GM19035 (cell line): ENCODE measurements around the gene RNF213.

ENCODE experiments used
- ATAC-seq: cut with Tn5 transposase; IDR thresholded peaks from one replicate; pipeline ENCODE4 v1.9.1; 2021; ENCODE audit not compliant: unreplicated experiment

Gene RNF213

DNA sequence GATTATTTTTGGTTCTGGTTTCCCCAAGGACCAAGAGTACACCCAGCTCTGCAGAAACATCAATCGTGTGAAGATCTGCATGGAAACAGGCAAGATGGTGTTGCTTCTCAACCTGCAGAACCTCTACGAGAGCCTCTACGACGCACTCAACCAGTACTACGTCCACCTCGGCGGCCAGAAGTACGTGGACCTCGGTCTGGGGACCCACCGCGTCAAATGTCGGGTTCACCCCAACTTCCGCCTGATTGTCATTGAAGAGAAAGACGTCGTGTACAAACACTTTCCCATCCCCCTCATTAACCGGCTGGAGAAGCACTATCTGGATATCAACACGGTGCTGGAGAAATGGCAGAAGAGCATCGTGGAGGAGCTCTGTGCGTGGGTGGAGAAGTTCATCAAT, 86.9 kb downstream of the RNF213 start:
- no peak for ATAC-seq

DNA sequence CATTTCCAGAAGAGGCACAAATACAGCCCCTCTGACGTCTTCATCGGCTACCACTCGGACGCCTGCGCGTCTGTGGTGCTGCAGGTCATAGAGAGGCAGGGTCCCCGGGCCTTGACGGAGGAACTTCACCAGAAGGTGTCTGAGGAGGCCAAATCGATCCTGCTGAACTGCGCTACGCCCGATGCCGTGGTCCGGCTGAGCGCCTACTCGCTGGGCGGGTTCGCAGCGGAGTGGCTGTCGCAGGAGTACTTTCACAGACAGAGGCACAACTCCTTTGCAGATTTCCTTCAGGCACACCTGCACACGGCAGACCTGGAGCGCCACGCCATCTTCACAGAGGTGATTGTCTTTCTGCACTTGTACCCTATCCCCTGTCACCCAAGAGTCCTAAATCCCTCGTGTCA, 87.3 kb downstream of the RNF213 start:
- no peak for ATAC-seq

DNA sequence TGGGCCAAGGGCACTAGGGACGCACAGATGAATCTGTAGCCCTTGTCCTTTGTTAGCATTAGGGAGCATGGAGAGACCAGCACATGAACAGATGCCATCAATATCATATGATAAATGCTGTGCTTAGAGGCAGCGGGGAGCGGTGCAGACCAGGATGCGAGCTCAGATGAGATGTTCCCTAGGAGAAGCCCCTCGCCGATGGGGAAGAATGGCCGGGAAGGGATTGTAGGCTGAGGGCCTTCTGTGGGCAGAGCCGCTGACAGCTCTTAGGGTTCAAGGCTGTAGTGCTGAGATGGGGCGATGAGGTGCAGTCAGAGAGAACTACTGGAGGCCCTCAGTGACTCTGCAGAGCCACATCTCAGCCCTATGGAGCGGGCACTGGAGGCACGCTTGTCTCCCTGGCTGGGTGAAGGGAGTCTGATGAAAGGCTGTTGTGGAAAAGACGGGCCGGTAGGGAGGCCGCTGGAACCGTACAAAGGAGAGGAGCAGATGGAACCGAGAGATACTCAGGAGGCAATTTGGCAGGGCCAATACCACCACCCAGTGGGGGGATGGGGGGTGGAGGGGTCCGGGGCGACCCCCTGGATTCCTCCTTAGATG, 88.0 kb downstream of the RNF213 start:
- ATAC-seq = no peak

DNA sequence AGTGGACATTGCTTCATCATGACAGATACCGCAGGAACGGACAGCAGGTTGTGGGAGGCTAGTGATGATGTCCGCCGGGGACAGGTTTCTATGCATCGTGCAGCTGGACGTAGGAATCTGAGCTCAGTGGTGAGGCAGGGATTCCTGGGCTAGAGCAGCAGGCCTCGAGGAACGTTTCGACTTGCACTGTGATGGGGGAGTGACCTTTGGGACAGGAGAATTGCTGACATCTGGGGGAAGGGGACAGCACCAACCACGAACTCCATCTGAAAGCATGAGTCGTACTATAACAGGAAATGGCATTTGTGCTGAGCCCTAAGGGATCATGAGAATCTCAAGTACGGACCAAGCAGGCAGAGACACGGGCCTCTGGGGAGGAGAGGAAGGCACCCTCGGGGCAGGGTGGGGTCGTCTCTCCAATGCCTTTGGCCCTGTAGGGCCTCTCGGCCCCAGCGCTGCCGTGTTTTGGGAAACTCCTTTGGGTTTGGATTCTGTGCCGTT, 88.5 kb downstream of the RNF213 start:
- ATAC-seq = no peak

DNA sequence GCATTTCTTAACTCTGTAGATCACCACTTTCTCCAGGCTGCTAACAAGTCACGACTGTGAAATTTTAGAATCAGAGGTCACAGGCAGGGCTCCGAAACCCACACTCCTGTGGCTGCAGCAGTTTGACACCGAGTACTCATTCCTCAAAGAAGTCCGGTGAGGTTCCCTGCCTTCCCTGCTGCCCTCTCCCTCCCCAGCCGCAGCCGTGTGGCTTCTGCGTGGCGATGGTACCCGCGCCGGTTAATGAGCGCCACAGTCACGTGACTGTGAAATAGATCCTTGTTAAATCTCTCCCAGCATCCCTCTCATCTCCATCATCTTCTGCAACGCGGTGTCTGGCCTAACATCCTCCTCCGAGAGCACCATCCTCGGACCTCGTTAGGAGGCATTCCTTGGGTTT, 89.1 kb downstream of the RNF213 start:
- no peak for ATAC-seq

DNA sequence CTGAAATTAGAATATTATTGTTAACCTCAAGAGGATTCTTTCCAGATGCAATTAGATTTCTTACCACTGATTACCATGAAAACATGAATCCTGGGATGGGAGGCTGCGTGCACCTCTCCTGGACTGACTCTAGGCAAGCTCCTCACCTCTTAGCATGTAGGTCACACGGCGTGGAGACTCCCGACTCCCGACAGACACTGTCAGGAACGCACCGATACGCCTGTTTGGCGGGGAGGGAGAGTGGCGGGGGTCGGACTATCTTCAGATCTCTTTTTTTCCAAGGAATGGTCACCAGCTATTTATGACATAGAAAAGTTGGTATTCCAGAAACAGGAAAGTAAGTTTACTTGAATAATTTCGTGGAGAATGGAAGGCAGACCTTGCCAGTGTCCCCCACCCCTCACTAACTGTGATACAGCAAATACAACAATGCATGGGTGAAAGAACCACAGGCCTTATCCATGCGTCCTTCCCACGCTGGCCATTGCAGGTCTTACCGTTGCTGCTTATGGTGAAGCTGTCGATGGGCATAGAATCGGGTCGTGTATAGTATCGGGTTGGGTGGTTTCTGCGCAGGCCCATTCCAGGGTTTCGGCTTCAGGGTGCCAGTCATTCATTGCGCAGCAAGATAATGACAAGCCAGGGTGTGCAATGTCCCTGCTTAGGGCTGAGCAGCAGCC, 91.7 kb downstream of the RNF213 start:
- no peak for ATAC-seq

DNA sequence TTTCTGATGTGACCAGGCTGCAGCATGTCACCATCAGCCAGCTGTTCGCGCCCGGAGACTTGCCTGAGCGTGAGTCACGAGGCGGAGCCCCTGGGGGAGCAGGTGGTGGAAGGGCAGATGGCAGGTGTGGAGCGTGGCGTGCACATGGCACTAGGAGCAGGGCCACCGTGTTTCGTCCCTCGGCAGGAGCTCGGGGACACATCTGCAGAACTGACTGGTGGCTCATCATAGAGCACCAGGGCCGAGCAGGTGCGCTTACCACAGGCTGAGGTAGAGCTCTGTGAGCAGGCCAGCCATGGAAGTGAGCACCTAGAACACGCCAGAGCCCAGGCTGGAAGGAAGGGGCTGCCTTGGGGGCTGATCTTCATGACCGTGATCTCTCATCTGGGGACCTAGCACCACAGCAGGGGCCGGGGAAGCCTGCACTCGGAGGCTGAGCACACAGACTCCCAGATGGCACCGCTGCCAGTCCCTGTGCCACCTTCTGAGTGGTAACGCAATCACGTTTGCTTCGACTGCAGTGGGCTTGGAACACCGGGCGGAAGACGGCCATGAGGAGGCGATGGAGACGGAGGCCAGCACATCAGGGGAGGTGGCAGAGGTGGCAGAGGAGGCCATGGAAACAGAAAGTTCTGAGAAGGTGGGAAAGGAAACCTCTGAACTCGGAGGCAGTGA, 92.5 kb downstream of the RNF213 start:
- no peak for ATAC-seq

DNA sequence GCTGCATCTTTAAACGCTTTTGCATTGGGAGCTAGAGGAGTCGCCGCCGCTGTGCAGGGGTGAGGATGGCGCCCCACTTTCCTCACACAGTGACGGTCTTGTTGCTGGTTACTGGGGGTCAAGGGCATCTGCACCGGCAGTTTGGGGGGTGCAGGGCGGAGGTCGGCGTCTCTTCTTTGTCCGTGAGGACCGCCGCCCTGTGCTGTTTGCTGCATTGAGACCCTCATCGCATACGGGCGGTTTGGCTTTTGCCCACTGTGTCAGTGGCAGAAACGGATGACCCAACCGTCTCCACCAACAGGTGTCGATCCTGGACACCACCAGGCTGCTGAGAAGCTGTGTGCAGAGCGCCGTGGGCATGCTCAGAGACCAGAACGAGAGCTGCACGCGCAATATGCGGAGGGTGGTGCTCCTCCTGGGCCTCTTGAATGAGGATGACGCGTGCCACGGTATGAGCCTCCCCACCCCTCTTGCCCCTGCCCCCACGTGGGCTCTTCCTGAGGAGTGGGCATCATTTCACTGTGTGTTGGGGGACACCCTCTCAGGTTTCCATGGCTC, 93.1 kb downstream of the RNF213 start:
- no peak for ATAC-seq

DNA sequence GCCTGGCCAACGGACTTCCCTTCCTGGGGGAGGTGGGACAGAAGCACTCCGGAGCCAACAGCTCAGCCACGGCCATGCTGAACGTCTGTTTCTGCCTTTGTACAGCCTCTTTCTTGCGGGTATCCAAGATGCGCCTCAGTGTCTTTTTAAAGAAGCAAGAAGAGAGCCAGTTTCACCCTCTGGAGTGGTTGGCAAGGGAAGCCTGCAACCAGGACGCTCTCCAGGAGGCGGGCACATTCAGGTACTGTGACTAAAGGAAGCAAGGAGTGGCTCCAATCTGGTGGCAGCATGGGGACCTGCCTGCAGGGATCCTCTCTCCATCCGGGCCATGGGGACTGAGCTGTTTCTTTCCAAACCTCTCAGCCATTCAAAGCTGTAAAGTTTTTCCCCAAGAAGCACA, 93.7 kb downstream of the RNF213 start:
- no peak for ATAC-seq

DNA sequence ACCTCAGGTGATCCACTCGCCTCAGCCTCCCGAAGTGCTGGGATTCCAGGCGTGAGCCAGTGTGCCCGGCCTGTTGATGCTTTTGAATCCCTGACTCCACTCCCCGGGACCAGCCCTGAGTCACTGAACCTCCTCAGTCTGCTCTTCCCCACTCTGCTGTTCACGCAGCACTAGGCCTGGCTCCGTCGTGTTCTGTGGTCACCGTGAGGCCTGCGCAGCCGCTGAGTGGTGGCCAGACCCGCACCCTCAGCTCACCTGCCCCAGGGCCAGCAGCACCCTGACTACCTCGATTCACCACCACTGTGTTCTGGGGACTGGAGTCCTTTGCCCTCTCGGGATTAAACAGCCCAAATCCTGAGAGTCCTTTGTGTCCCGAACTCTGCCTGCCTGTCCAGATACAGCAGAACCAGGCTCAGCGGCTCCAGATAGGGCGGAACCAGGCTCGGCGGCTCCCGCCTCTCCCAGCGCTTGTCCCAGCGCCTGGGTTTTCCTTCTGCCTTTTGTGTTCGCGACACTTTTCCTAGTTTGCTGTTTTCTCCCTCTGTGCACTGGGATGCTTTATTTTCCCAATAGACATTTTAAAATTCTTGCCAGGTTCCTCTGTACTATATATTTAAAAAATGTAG, 95.7 kb downstream of the RNF213 start:
- ATAC-seq = no peak

DNA sequence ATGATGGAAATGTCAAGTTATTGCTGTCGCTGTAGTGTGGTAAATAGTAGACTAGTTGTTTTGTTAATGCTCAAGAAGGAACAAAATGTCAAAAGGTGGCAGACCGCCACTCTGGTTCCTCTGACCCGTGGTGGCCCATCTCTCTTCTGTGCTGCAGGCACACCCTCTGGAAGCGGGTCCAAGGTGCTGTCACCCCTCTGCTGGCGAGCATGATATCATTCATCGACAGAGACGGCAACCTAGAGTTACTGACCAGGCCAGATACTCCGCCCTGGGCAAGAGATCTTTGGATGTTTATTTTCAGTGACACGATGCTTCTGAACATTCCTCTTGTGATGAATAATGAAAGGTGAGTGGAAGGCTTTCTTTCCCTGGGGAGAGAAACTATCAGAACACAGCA, 97.5 kb downstream of the RNF213 start:
- ATAC-seq = no peak

DNA sequence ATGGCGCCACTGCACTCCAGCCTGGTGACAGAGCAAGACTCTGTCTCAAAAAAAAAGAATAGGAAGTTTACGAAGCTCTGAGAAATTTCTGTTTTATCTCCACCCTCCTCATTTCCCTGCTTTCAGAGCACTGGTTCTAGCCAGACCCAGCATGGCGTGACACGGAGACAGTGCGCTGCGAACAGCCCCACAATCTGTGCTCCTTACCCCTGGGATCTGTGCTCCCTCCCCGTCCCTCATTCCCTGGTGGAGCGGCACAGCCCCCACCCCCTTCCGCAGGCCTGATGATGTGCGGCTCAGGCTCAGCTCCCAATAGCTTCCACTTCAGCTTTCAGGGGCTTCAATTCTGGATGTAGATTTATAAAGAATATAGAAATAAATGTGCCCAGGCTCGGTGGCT, 98.2 kb downstream of the RNF213 start:
- ATAC-seq = no peak

DNA sequence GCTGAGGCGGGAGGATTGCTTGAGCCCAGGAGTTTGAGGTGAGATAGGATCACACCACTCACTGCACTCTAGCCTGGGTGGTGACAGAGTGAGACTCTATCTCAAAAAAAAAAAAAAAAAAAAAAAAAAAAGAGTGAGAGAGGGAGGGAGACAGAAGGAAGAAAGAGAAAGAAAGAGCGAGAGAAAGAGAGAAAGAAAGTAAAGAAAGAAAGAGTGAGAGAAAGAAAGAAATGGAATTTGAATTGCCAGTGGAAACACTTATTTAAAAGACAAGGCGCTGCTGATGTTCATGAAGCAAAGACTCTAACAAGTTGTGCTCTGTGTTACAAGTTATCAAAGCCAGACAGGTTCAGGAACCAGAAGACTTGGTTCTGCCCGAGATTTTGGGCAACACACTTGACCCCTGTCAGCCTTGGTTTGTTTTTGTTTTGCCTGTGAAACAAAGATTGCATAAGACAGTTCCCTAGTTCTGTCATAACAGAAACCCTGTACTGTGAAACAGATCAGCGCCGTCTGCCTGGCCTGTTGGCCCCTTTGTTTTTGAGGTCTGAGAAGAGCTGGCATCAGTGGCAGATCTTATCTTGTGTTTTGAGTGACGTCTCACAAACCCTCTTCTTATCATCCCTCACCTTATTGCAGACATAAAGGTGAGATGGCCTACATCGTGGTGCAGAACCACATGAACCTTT, 98.9 kb downstream of the RNF213 start:
- no peak for ATAC-seq

DNA sequence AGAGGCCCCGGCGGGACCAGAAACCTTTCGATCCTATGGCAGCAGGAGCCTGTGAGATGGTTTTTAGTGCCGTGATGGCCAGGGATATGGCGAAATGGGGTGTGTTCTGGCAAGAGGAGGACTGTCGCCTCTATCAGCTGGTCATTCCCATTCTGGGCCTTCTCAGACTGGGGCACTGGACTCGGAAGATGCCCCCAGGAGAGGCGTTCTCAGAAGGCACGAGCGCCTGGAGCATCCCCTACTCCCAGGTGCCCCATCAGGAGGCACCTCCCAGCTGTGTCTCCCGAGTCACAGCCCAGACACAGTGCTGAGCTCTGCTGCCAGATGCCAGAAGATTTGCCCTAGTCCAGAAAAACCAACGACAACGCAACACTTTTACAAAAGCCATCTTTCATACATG, 99.7 kb downstream of the RNF213 start:
- no peak for ATAC-seq

DNA sequence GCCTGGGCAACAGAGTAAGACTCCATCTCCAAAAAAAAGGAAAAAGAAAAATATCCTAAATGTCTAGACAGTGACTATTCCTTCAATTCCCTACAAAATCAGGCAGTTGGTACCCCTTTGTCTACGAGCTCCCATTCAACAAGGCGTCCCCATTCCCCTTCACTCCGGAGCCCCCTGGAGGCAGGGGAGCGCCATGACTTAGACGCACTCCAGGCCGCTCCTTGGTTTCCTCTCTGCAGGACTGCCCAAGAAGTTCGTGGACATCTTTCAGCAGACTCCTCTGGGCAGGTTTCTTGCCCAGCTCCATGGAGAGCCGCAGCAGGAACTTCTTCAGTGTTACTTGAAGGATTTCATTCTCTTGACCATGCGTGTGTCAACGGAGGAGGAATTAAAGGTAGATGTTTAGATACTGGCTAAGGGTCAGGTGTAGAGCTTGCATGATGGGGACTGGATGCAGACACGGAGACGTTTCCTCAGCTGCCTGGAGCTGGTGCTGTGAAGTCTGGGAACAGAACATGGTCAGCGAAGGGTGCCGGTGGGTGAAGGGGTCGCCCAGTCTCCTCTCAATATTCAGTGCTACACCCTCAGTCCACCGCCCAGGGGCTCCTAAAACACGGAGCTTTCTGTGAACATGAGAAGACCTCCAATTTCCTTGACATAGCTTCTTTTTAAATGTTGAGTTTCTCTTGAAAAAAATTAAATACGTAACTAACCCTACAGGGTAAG, 101.0 kb downstream of the RNF213 start:
- no peak for ATAC-seq

DNA sequence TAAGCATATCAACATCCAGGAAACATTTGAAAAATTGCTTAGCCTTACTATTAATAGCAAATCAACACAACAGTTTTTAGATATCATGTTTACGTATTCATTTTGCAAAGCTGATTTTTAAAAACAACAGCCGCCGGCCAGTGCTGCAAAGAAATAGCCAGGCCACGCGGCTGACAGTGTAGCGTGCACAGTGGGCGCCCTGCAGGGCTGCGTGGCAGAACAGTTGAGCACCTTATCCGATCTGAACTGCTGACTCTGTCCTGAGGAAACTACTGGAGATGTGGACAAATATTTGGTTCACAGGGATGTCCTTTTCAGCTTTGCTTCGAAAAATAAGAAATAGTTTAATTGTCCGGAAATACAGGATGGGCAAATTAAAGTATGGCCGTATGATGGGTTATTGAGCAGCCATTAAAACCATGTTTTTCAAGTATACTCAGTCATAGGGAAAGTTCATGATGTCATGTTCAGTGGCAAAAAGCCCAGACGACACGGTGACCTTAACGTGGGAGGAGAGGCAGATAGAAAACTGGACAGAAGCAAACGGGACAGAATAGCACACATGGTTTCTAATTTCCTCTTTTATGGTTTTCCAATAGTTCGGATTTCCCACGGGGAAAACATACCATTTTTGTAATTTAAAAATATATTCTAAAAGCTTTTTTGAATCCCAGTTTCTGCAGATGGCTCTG, 101.9 kb downstream of the RNF213 start:
- ATAC-seq = no peak

DNA sequence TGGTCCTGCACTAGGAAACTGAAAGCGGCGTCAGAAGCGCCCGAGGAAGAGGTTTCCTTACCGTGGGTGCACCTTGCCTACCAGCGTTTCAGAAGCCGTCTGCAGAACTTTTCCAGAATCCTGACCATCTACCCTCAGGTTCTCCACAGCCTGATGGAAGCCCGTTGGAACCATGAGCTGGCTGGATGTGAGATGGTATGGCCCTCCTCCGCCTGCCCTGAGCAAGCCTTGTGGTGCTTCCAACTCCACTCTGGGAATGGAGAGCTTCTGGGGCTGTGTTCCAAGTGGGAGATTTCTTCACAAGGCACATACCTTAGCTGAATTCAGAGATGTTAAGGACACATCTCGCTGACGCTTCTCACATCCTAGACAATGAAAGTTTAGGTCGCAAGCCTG, 102.5 kb downstream of the RNF213 start:
- no peak for ATAC-seq

DNA sequence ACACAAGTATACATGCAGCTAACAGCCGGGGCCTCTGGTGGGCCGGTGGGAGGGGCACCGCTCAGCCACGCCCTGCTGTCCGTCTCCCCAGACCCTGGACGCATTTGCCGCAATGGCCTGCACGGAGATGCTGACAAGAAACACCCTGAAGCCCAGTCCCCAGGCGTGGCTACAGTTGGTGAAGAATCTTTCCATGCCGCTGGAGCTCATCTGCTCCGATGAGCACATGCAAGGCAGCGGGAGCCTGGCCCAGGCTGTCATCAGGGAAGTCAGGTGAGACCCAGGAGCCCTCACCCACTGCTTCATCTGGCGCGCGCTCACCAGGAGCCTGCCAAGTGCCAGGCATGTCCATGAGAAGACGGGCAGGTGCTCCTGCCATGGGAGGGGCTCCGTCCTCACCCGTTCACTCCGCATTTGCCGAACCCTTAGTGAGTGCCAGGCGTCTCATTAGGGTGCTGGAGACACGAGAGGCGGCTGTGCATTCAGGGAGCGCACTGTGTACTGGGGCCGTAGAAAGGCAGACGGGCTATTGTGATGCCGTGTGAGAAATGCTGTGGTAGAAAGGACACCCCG, 103.0 kb downstream of the RNF213 start:
- no peak for ATAC-seq

DNA sequence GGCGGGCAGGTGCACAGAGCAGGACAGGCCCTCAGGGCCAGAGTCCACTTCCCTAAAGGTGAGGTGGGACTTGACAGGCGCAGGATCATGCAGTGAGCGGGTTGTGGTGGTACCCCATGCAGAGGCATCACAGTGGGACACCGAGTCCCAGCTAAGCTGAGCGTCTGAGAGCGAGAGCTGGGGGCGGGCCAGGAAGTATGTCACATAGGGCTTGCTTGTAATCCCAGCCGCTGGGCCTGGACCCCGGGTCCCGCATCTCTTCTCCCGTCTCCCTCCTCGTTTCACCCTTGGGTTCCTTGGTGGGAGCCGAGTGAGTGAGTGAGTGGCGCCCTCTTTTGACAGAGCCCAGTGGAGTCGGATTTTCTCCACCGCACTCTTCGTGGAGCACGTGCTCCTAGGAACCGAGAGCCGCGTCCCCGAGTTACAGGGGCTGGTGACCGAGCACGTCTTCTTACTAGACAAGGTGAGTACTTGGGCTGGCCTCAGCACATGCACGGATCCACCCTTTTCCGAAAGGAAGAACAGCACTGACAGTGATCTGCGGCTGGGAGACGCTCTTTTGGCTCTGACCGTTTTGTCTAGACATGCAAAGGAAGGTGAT, 103.5 kb downstream of the RNF213 start:
- no peak for ATAC-seq
